Measurements from ENCODE around the gene CCDC17. TPM values are rescaled to one million over a fixed set of nuclear protein-coding genes. Genes with fewer than 3 reads are reported as not detected.

The CCDC17 gene
- 1.4 and 1.5 TPM in 2 replicates for total RNA-seq

DNA sequence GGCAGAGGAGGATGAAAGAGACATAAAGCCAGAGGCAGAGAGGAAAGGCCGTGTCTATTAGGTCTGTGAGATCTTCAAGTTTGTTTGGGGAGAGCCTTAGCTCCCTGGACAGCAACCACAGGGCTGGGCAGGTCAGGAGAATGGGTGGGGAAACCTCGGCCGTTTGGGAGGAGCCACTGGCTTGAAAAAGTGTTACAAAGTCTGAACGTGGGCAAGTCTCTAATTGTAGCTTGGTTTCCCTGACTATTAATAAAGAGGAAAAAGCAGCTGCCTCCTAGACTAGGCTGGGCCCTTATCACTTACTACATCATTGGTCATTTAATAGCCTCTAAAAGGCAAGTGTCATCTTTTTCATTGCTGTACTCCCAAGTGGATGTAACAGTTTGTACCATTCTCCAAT, at the start of gene CCDC17:
Gene CCDC17, minus strand, starts transcription at position 83 of the 400 bp plus-strand sequence. CDS start 145 bp downstream, outside the sequence.

DNA sequence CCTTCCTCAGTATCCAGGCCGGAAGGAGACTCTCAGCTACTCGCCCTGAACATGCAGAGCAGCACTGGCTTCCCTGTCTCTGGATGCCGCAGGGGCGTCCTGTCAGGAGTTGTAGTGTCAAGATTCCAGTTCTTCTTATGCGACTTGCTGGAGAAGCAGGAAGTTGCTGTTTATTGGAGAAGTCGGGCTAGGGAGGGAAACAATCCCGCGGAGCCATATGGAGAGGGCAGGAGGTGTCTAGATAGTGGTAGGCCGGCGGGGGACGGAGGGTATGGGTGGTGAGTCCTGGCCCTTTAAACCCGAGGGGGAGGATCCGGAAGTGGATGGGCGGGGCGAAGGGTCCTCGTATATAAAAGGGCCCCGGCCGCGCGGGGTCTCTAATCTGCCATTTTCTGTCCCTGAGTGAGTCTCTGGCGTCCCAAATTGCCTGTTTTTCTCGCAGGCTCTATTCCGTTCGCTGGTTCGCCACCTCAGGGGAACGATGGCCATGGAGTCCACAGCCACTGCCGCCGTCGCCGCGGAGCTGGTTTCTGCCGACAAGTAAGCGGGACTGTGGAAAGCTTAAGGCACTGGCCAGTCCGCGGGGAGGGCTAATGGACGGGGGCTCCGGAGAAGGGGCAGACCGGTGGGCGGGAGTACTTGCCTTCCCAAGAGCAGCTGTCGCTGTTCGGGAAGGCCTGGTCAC, 40.0 kb downstream of the CCDC17 start, which contains the start of gene NASP:
Gene NASP, plus strand, starts transcription at position 376 of the 685 bp plus-strand sequence. Its CDS starts 106 bp downstream, at position 482.

Small RNA genes lying within 50 kb of the gene (small RNA-seq; reads per million reads assigned to genes)
- gene AL355480.1 = not detected
- not detected for gene AL355480.2
- not detected for gene AL355480.3
- gene AL355480.4 = not detected

Other genes with a start within 250 kb of the CCDC17 start
- 4.6 and 5.6 TPM in 2 replicates for gene TESK2, start 132.9 kb downstream of the CCDC17 start, total RNA-seq
- gene CCDC163, start 124.0 kb downstream of the CCDC17 start, total RNA-seq = 1.3 and 1.7 TPM in 2 replicates
- 3.7 and 4.9 TPM in 2 replicates for gene MMACHC, start 123.8 kb downstream of the CCDC17 start, total RNA-seq
- gene PRDX1, start 102.2 kb downstream of the CCDC17 start, total RNA-seq = 436 and 444 TPM in 2 replicates
- 94.7 and 102 TPM in 2 replicates for gene AKR1A1, start 73.2 kb downstream of the CCDC17 start, total RNA-seq
- gene NASP, start 40.0 kb downstream of the CCDC17 start, total RNA-seq = 35.4 and 37.4 TPM in 2 replicates
- 99.4 and 116 TPM in 2 replicates for gene GPBP1L1, start 62.5 kb upstream of the CCDC17 start, total RNA-seq
- 16.1 and 19.5 TPM in 2 replicates for gene TMEM69, start 64.1 kb upstream of the CCDC17 start, total RNA-seq
- 14.1 and 18.8 TPM in 2 replicates for gene IPP, start 126.6 kb upstream of the CCDC17 start, total RNA-seq
- gene MAST2, start 179.6 kb upstream of the CCDC17 start, total RNA-seq = 24.6 and 25.2 TPM in 2 replicates

Data from articular chondrocyte of knee joint (primary cell).